ENCODE measurements around the gene KCTD5.

KCTD5 gene

DNA sequence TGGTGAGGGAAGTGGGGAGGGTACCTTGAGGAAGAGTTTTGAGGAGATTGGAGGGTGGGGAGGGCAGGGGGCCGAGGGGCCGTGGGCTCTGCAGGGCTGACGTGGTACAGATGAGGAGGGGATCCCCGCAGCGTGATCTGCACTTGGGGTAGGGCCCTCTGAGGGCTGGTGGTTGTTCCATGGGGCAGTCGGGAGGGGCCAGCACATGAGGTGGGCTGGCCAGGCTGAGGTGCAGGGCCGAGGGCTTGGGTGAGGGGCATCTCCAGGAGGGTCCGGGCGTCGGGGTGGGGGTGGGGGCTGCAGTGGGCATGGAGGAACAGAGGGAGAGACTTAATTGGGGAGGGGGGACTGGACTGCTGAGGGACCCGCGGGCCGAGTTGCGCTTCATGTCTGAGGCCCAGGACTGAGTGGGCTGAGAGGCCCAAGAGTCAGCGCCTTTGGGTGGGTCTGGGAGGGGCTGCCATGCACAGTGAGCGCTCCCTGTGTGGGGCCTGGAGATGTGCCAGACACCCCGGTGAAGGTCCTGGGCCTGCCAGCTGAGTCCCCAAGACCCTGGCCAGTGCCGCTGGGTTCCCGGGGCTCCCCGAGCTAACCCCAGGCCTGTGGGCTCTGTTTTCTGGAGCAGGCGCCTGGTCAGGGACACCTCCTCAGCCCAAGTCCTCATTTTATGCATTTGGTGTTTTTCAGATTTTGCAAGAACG is 24.4 kb downstream of the KCTD5 start:
- Histone ChIP-seq H3K9ac (ENCODE audit: low read depth, low read length) (no peak overlapping the region), H3K4me3 (ENCODE audit: low read depth, low read length) (no peak overlapping the region), H3K4me1 (ENCODE audit: control insufficient read depth, insufficient read depth, low read length) (no peaks in the 10 kb centered on the region), H3K27me3 (ENCODE audit: control insufficient read depth, insufficient read depth, low read length) (no peaks in the 10 kb centered on the region), H3K9me3 (ENCODE audit: control insufficient read depth, insufficient read depth, low read length) (no peaks in the 10 kb centered on the region), H3K27ac (ENCODE audit: low read depth, low read length) (no peak overlapping the region), H3K36me3 (ENCODE audit: control insufficient read depth, insufficient read depth, low read length) (peaks cover 51% of the 10 kb centered on the region)

DNA sequence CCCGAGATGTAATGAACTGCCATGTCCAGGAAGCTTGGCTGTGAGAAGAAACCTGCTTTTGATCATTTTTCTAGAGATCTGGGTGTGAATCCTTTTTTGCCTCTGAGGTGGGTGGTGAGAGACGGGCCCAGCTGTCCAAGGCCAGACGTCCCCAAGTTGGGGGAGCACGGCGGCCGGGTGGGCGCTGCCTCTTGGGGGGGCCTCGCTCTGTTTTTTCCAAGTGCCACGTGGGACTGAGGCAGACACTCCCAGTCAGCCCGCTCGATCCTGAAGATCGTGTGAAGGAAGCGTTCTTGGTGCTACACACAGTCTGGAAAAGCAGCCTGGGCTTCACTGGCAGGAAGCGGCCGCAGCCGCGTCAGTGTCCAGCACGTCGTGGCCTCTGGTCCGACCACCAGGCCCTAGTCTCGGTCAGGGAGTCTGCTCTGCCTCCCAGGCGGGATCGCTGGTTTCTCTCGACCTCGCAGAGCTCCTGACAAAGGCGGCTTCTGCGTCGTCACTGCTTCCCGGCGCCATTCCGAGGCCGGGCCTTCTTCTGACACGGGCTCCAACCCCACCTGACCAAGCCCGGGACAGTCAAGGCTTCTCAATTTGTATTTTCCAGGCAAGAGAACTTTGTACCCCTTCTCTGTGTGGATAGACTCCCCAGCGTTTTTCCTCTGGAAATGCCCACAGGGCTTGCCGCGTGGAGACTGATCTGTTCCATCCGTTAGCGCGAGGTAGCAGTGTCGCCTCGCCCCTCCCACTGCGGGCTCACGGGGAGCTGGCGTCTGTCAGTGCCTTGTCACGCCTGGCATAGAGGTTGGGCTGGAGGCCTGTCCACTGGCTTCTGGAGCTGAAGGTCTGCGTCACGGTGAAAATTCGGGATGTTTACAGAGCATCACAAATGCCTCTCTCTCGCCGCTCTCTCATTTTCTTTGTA is 25.3 kb downstream of the KCTD5 start:
- Histone ChIP-seq H3K4me3 (ENCODE audit: low read depth, low read length) (no peak overlapping the region), H3K9me3 (ENCODE audit: control insufficient read depth, insufficient read depth, low read length) (no peaks in the 10 kb centered on the region), H3K36me3 (ENCODE audit: control insufficient read depth, insufficient read depth, low read length) (peaks cover 44% of the 10 kb centered on the region), H3K4me1 (ENCODE audit: control insufficient read depth, insufficient read depth, low read length) (no peaks in the 10 kb centered on the region), H3K27ac (ENCODE audit: low read depth, low read length) (no peak overlapping the region), H3K27me3 (ENCODE audit: control insufficient read depth, insufficient read depth, low read length) (no peaks in the 10 kb centered on the region), H3K9ac (ENCODE audit: low read depth, low read length) (no peak overlapping the region)

GRCh38 chr16:2708290-2708639 is 25.9 kb downstream of the KCTD5 start:
- Histone ChIP-seq H3K4me1 (ENCODE audit: control insufficient read depth, insufficient read depth, low read length) (no peaks in the 10 kb centered on the region), H3K9ac (ENCODE audit: low read depth, low read length) (no peak overlapping the region), H3K9me3 (ENCODE audit: control insufficient read depth, insufficient read depth, low read length) (no peaks in the 10 kb centered on the region), H3K27me3 (ENCODE audit: control insufficient read depth, insufficient read depth, low read length) (no peaks in the 10 kb centered on the region), H3K36me3 (ENCODE audit: control insufficient read depth, insufficient read depth, low read length) (peaks cover 39% of the 10 kb centered on the region), H3K27ac (ENCODE audit: low read depth, low read length) (no peak overlapping the region), H3K4me3 (ENCODE audit: low read depth, low read length) (no peak overlapping the region)

DNA sequence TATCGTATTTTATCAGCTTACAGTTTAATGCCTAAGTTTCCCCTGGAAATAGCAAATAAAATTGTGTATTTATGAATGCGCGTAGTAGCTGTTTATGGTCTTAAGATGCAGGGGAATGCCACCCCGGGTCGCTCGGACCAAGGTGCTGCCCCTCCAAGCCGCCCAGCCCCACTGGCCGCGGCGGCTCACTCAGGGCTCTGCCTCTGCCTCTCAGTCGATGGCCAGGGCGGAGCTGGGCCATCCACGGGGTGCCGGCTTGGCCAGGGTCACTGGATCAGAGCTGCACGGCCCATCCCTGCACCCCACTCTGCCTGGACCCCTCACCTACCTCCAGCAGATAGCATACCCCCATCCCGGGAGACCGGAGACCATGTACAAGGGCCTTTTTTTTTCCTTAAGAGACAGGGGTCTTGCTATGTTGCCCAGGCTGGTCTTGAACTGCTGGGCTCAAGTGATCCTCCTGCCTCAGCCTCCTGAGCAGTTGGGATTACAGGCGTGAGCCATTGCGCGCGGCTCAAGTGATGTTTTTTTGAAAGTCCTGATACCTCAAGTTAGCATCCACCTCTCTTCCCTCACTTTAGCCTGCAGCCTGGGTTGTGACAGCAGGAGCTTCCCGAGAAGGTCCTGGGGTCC is 26.7 kb downstream of the KCTD5 start:
- Histone ChIP-seq H3K27ac (ENCODE audit: low read depth, low read length) (no peak overlapping the region), H3K4me1 (ENCODE audit: control insufficient read depth, insufficient read depth, low read length) (no peaks in the 10 kb centered on the region), H3K27me3 (ENCODE audit: control insufficient read depth, insufficient read depth, low read length) (no peaks in the 10 kb centered on the region), H3K9ac (ENCODE audit: low read depth, low read length) (no peak overlapping the region), H3K9me3 (ENCODE audit: control insufficient read depth, insufficient read depth, low read length) (no peaks in the 10 kb centered on the region), H3K36me3 (ENCODE audit: control insufficient read depth, insufficient read depth, low read length) (peaks cover 35% of the 10 kb centered on the region), H3K4me3 (ENCODE audit: low read depth, low read length) (no peak overlapping the region)

DNA sequence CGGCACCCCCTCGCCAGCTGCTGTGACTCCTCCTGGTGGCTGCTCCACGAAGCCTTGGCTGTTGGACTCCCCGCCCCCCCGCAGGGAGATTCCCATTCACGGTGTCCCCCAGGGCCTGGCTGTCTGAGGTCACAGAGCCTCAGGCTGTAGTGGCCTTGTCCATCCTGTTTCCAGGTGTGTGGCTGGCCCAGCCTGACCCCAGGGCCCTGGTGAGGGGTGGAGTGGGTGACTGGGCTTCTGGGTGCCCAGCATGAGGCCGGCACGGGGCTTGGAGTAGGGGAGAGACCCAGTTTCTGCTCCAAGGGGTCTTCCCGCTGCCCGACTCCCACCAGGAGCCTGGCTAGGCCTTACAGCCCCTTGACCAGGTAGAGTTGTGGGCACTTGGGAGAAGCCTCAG is 27.3 kb downstream of the KCTD5 start:
- peaks cover 30% of the 10 kb centered on the region for H3K36me3 ChIP-seq (ENCODE audit: control insufficient read depth, insufficient read depth, low read length)
- no peak overlapping the region for H3K27ac ChIP-seq (ENCODE audit: low read depth, low read length)
- no peak overlapping the region for H3K9ac ChIP-seq (ENCODE audit: low read depth, low read length)
- no peak overlapping the region for H3K4me3 ChIP-seq (ENCODE audit: low read depth, low read length)
- H3K9me3 ChIP-seq (ENCODE audit: control insufficient read depth, insufficient read depth, low read length): no peaks in the 10 kb centered on the region
- H3K27me3 ChIP-seq (ENCODE audit: control insufficient read depth, insufficient read depth, low read length): no peaks in the 10 kb centered on the region
- no peaks in the 10 kb centered on the region for H3K4me1 ChIP-seq (ENCODE audit: control insufficient read depth, insufficient read depth, low read length)

- H3K4me3 ChIP-seq (ENCODE audit: low read depth, low read length): no peak overlapping the region
- no peak overlapping the region for H3K27ac ChIP-seq (ENCODE audit: low read depth, low read length)
- H3K27me3 ChIP-seq (ENCODE audit: control insufficient read depth, insufficient read depth, low read length): no peaks in the 10 kb centered on the region
- no peaks in the 10 kb centered on the region for H3K9me3 ChIP-seq (ENCODE audit: control insufficient read depth, insufficient read depth, low read length)
- H3K36me3 ChIP-seq (ENCODE audit: control insufficient read depth, insufficient read depth, low read length): peaks cover 24% of the 10 kb centered on the region
- H3K4me1 ChIP-seq (ENCODE audit: control insufficient read depth, insufficient read depth, low read length): no peaks in the 10 kb centered on the region
- no peak overlapping the region for H3K9ac ChIP-seq (ENCODE audit: low read depth, low read length)
These were observed 27.8 kb downstream of the KCTD5 start for GRCh38 chr16:2710021-2710710.

GRCh38 chr16:2710711-2711231 is 28.4 kb downstream of the KCTD5 start:
- Histone ChIP-seq H3K9me3 (ENCODE audit: control insufficient read depth, insufficient read depth, low read length) (no peaks in the 10 kb centered on the region), H3K9ac (ENCODE audit: low read depth, low read length) (no peak overlapping the region), H3K4me3 (ENCODE audit: low read depth, low read length) (no peak overlapping the region), H3K27ac (ENCODE audit: low read depth, low read length) (no peak overlapping the region), H3K4me1 (ENCODE audit: control insufficient read depth, insufficient read depth, low read length) (no peaks in the 10 kb centered on the region), H3K36me3 (ENCODE audit: control insufficient read depth, insufficient read depth, low read length) (peaks cover 19% of the 10 kb centered on the region), H3K27me3 (ENCODE audit: control insufficient read depth, insufficient read depth, low read length) (no peaks in the 10 kb centered on the region)

DNA sequence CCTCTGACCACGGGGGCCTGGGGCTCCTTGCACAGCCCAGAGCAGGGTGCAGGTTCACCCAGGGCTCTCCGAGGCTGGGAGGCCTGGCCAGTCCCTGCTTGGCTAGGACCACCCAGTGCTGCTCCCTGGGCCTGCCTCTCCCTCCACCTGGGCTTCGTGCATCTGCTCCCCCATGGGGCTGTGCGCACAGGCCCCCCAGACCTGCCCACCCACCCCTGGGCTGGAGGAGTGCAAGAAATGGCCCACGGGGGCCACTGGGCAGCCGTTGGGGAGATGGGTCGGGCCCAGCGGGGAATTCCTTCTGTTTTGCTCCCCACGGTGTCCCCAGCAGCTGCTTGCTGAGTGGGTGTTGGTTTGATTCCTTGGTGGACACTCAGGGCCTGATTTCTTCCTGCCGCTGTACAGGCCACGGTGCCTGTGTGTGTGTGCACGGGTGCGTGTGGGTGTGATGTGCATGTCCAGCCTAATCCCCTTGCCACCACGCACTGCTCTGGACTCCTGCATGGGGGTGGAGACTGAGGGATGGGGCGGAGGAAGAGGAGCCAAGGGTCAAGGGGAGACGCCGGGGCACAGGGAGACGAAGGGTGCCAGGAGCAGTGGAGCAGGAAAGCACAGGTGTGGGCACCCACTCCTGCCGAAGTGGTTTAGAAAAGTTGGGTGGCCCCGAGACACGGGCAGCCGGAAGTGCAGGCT is 29.2 kb downstream of the KCTD5 start:
- Histone ChIP-seq H3K4me3 (ENCODE audit: low read depth, low read length) (no peak overlapping the region), H3K27me3 (ENCODE audit: control insufficient read depth, insufficient read depth, low read length) (no peaks in the 10 kb centered on the region), H3K9ac (ENCODE audit: low read depth, low read length) (no peak overlapping the region), H3K9me3 (ENCODE audit: control insufficient read depth, insufficient read depth, low read length) (no peaks in the 10 kb centered on the region), H3K4me1 (ENCODE audit: control insufficient read depth, insufficient read depth, low read length) (no peaks in the 10 kb centered on the region), H3K27ac (ENCODE audit: low read depth, low read length) (no peak overlapping the region), H3K36me3 (ENCODE audit: control insufficient read depth, insufficient read depth, low read length) (peaks cover 19% of the 10 kb centered on the region)

DNA sequence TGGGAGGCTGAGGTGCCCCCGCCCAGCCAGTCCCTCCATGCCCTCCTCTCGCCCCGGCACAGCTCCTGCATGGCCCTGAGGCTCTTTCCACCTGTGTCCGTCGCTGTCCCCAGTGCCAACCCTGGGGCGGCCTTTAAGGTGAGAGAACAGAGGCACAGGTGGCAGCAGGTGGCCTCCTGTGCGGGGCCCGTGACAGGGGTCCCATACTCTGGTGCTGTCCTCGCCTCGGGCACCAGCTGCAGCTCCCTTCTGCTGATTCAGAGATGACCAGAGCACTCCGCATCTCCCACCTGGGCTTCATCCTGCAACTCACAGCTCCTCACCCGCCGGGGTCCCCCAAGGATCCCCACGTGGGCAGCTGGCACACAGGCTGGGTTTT is 29.7 kb downstream of the KCTD5 start:
- Histone ChIP-seq H3K27me3 (ENCODE audit: control insufficient read depth, insufficient read depth, low read length) (no peaks in the 10 kb centered on the region), H3K9me3 (ENCODE audit: control insufficient read depth, insufficient read depth, low read length) (no peaks in the 10 kb centered on the region), H3K36me3 (ENCODE audit: control insufficient read depth, insufficient read depth, low read length) (peaks cover 18% of the 10 kb centered on the region), H3K27ac (ENCODE audit: low read depth, low read length) (no peak overlapping the region), H3K4me1 (ENCODE audit: control insufficient read depth, insufficient read depth, low read length) (no peaks in the 10 kb centered on the region), H3K4me3 (ENCODE audit: low read depth, low read length) (no peak overlapping the region), H3K9ac (ENCODE audit: low read depth, low read length) (no peak overlapping the region)

DNA sequence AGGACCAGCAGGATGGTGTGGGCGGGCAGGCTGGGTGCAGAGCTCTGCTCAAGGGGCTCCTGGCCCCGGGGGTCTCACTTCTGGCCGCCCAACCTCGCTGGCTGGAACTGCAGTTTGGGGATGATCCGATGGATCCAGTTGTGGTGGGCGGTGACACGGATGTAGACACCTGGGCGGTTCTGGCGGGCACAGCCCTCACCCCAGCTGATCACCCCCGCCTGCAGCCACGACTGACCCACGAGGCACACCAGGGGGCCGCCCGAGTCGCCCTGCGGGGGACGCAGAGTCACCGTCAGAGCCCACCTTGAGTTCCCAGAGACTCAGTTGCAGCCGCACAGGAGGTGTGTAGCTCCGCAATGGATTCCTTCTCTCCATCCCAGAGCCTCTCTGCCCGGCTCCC is 30.2 kb downstream of the KCTD5 start:
- Histone ChIP-seq H3K27me3 (ENCODE audit: control insufficient read depth, insufficient read depth, low read length) (no peaks in the 10 kb centered on the region), H3K27ac (ENCODE audit: low read depth, low read length) (no peak overlapping the region), H3K9me3 (ENCODE audit: control insufficient read depth, insufficient read depth, low read length) (no peaks in the 10 kb centered on the region), H3K4me1 (ENCODE audit: control insufficient read depth, insufficient read depth, low read length) (no peaks in the 10 kb centered on the region), H3K36me3 (ENCODE audit: control insufficient read depth, insufficient read depth, low read length) (peaks cover 13% of the 10 kb centered on the region), H3K9ac (ENCODE audit: low read depth, low read length) (no peak overlapping the region), H3K4me3 (ENCODE audit: low read depth, low read length) (no peak overlapping the region)
